Measurements from ENCODE around the gene NEURL3.

Gene NEURL3

DNA sequence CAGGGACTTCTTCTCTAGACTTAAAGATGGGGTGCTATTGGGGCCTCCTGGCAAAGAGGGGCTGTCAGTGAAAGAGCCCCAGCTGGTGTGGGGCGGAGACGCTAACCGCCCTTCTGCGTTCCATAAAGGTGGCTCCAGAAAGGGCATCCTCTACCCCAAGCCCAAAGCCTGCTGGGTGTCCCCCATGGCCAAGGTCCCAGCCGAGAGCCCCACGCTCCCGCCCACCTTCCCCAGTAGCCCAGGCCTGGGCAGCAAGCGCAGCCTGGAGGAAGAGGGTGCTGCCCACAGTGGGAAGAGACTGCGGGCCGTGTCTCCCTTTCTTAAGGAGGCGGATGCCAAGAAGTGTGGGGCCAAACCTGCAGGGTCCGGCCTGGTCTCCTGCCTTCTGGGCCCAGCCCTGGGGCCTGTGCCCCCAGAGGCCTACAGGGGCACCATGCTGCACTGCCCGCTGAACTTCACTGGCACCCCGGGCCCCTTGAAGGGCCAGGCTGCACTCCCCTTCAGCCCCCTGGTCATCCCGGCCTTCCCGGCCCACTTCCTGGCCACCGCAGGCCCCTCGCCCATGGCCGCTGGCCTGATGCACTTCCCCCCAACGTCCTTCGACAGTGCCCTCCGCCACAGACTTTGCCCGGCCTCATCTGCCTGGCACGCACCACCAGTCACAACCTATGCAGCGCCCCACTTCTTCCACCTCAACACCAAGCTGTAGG, 46.6 kb upstream of the NEURL3 start:
- Histone ChIP-seq H3K27me3 (replicated peaks; ENCODE audit: control insufficient read depth, insufficient read depth, low read length) (no peaks in the 10 kb centered on the region), H3K36me3 (ENCODE audit: control insufficient read depth, insufficient read depth, low read length) (peaks cover 48% of the 10 kb centered on the region), H3K4me3 (replicated peaks; ENCODE audit: low read depth, low read length) (no peak overlapping the region)
- DNase-seq (ENCODE audit: extremely low read depth, insufficient read length): no peak
- TF ChIP-seq, protein P1, sequence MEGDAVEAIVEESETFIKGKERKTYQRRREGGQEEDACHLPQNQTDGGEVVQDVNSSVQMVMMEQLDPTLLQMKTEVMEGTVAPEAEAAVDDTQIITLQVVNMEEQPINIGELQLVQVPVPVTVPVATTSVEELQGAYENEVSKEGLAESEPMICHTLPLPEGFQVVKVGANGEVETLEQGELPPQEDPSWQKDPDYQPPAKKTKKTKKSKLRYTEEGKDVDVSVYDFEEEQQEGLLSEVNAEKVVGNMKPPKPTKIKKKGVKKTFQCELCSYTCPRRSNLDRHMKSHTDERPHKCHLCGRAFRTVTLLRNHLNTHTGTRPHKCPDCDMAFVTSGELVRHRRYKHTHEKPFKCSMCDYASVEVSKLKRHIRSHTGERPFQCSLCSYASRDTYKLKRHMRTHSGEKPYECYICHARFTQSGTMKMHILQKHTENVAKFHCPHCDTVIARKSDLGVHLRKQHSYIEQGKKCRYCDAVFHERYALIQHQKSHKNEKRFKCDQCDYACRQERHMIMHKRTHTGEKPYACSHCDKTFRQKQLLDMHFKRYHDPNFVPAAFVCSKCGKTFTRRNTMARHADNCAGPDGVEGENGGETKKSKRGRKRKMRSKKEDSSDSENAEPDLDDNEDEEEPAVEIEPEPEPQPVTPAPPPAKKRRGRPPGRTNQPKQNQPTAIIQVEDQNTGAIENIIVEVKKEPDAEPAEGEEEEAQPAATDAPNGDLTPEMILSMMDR (IDR thresholded peaks at IDR 0.05; ENCODE audit: insufficient read depth, low read length, poor library complexity, severe bottlenecking): no peak

DNA sequence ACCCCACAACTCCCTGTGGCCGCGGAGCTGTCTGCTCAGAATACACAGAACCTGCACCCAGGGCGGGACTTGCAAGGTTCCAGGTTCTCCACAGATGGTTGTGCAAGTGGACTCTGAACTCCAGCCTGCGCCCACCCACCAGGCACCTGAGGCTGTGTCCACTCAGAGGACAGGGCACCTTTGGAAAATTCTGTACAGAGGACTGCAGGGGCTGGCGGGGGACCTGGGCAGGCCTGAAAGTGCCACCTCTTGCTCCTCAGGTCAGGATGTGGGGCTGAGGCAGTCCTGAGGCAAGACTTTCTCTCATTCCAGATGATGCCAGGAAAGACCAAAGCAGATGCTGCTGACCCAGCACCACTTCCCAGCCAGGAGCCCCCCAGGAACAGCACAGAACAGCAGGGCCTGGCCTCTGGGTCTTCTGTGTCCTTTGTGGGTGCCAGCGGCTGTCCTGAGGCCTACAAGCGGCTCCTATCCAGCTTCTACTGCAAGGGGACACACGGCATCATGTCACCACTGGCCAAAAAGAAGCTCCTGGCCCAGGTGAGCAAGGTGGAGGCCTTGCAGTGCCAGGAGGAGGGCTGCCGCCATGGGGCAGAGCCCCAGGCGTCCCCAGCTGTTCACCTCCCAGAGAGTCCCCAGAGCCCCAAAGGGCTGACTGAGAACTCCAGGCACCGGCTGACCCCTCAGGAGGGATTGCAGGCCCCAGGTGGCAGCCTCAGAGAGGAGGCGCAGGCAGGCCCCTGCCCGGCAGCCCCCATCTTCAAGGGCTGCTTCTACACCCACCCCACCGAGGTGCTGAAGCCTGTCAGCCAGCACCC, 45.8 kb upstream of the NEURL3 start:
- TF ChIP-seq, protein P1 (IDR thresholded peaks at IDR 0.05; ENCODE audit: insufficient read depth, low read length, poor library complexity, severe bottlenecking): no peak
- H3K4me3 ChIP-seq (replicated peaks; ENCODE audit: low read depth, low read length): no peak overlapping the region
- H3K27me3 ChIP-seq (replicated peaks; ENCODE audit: control insufficient read depth, insufficient read depth, low read length): no peaks in the 10 kb centered on the region
- peaks cover 56% of the 10 kb centered on the region for H3K36me3 ChIP-seq (ENCODE audit: control insufficient read depth, insufficient read depth, low read length)
- no peak for DNase-seq (ENCODE audit: extremely low read depth, insufficient read length)

GRCh38 chr2:96549967-96550786, 45.0 kb upstream of the NEURL3 start:
- DNase-seq (ENCODE audit: extremely low read depth, insufficient read length): no peak

DNA sequence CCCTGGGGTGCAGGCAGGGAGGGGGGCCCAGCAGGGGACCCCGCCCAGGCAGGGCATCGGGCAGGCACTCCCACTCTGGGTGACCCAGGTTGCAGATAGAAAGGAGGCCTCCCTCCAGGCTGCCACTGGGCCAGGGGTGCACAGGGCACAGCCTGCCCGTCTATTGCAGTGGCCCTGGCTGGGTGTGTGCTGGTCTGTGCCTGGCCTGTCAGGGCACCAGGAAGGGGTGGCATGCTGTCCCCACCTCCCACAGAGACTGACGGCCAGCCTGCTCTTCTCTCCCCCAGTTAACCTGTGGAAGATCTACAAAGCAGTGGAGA, 44.3 kb upstream of the NEURL3 start:
- H3K4me3 ChIP-seq (replicated peaks; ENCODE audit: low read depth, low read length): no peak overlapping the region
- H3K27me3 ChIP-seq (replicated peaks; ENCODE audit: control insufficient read depth, insufficient read depth, low read length): no peaks in the 10 kb centered on the region
- DNase-seq (ENCODE audit: extremely low read depth, insufficient read length): no peak
- peaks cover 61% of the 10 kb centered on the region for H3K36me3 ChIP-seq (ENCODE audit: control insufficient read depth, insufficient read depth, low read length)
- TF ChIP-seq, protein P1 (IDR thresholded peaks at IDR 0.05; ENCODE audit: insufficient read depth, low read length, poor library complexity, severe bottlenecking): no peak

More at GRCh38 chr2:96549967-96550786, 45.0 kb upstream of the NEURL3 start:
- Histone ChIP-seq H3K36me3 (ENCODE audit: control insufficient read depth, insufficient read depth, low read length) (peaks cover 57% of the 10 kb centered on the region), H3K27me3 (replicated peaks; ENCODE audit: control insufficient read depth, insufficient read depth, low read length) (no peaks in the 10 kb centered on the region), H3K4me3 (replicated peaks; ENCODE audit: low read depth, low read length) (no peak overlapping the region)
- TF ChIP-seq, protein P1 (IDR thresholded peaks at IDR 0.05; ENCODE audit: insufficient read depth, low read length, poor library complexity, severe bottlenecking): no peak

GRCh38 chr2:96548558-96549465, 43.7 kb upstream of the NEURL3 start:
- no peaks in the 10 kb centered on the region for H3K27me3 ChIP-seq (replicated peaks; ENCODE audit: control insufficient read depth, insufficient read depth, low read length)
- DNase-seq (ENCODE audit: extremely low read depth, insufficient read length): no peak
- H3K4me3 ChIP-seq (replicated peaks; ENCODE audit: low read depth, low read length): no peak overlapping the region
- TF ChIP-seq, protein P1 (IDR thresholded peaks at IDR 0.05; ENCODE audit: insufficient read depth, low read length, poor library complexity, severe bottlenecking): no peak
- peaks cover 62% of the 10 kb centered on the region for H3K36me3 ChIP-seq (ENCODE audit: control insufficient read depth, insufficient read depth, low read length)

Measured in GM06990 (cell line).